PC-9 (cell line): ENCODE results near the gene CYB5A. TPM values are rescaled to one million over a fixed set of nuclear protein-coding genes. Genes with fewer than 3 reads are reported as not detected.
A peak's percentile ranks its signal among the peaks of the same experiment; 100 is the strongest.

Experiments
- BruUV-seq: library from RNA; stranded (reverse); fragments of 400-500 nt; replicated peaks from 2 replicates; lab custom pipeline; 2021; lab: Mats Ljungman, UMichigan
- CTCF ChIA-PET: fragments of 300-600 bp; sonication (Branson Sonifier 250); formaldehyde crosslinking; loops from one replicate; lab custom pipeline; 2022; ENCODE audit warnings: antibody characterized with exemption; lab: Charles Lee
- POLR2A ChIA-PET: fragments of 300-600 bp; sonication (Branson Sonifier 250); formaldehyde crosslinking; loops from one replicate; lab custom pipeline; 2022; ENCODE audit warnings: antibody characterized with exemption; ENCODE audit not compliant: unreplicated experiment; lab: Charles Lee
- DNase-seq, 2 experiments: peaks; one replicate each; pipeline versions ENCODE4 v3.0.0 to v3.0.0-alpha.2; 2015 to 2022; ENCODE audit warnings: mixed read lengths in 1 of 2
- H2AFZ ChIP-seq: fragments of 200-600 bp; sonication (generic); 2 replicates; pipeline ENCODE4 v1.8.1; 2017; ENCODE audit warnings: antibody characterized with exemption
- H3F3A ChIP-seq: fragments of 200-600 bp; sonication (generic); 2 replicates; pipeline ENCODE4 v1.8.1; 2017; ENCODE audit warnings: antibody characterized with exemption, mild to moderate bottlenecking, low read depth; ENCODE audit not compliant: insufficient read depth
- H3K27ac ChIP-seq: fragments of 200-600 bp; sonication (generic); 2 replicates; pipeline ENCODE4 v1.6.1; 2016; ENCODE audit warnings: mixed run types
- H3K27me3 ChIP-seq: fragments of 200-600 bp; sonication (generic); 2 replicates; pipeline ENCODE4 v1.6.1; 2016; ENCODE audit warnings: low read depth, mixed run types; ENCODE audit not compliant: insufficient read depth
- H3K36me3 ChIP-seq: fragments of 200-600 bp; sonication (generic); 2 replicates; pipeline ENCODE4 v1.6.1; 2016; ENCODE audit warnings: low read depth, mixed run types
- H3K4me1 ChIP-seq: fragments of 200-600 bp; sonication (generic); replicated peaks from 2 replicates; pipeline ENCODE4 v1.6.1; 2016; ENCODE audit warnings: mixed run types; ENCODE audit not compliant: insufficient read depth
- H3K4me2 ChIP-seq: fragments of 200-600 bp; sonication (generic); 2 replicates; pipeline ENCODE4 v1.6.1; 2017; ENCODE audit warnings: mixed run types
- H3K4me3 ChIP-seq: fragments of 200-600 bp; sonication (generic); 2 replicates; pipeline ENCODE4 v1.6.1; 2016; ENCODE audit warnings: mixed run types
- H3K79me2 ChIP-seq: fragments of 200-600 bp; sonication (generic); 2 replicates; pipeline ENCODE4 v1.6.1; 2017; ENCODE audit warnings: low read depth, mixed run types
- H3K9me2 ChIP-seq: fragments of 200-600 bp; sonication (generic); 2 replicates; pipeline ENCODE4 v1.8.1; 2017; ENCODE audit warnings: mild to moderate bottlenecking; ENCODE audit not compliant: insufficient read depth
- H3K9me3 ChIP-seq: fragments of 200-600 bp; sonication (generic); 2 replicates; pipeline ENCODE4 v1.8.1; 2016; ENCODE audit warnings: low read depth; ENCODE audit not compliant: insufficient read depth
- H4K20me1 ChIP-seq: fragments of 200-600 bp; sonication (generic); 2 replicates; pipeline ENCODE4 v1.8.1; 2017; ENCODE audit not compliant: insufficient read depth
- CTCF ChIP-seq: fragments of 200-600 bp; sonication (generic); conservative IDR thresholded peaks from 2 replicates; pipeline ENCODE4 v1.6.1; 2017; ENCODE audit warnings: mixed run types, antibody characterized with exemption, mild to moderate bottlenecking, moderate library complexity
- EZH2 ChIP-seq: fragments of 200-600 bp; sonication (generic); IDR thresholded peaks from 2 replicates; pipeline ENCODE4 v1.8.0; 2017; ENCODE audit warnings: antibody characterized with exemption, low read depth
- intact Hi-C: fragments of 100-400 bp; cut with micrococcal nuclease; formaldehyde crosslinking; loops from one replicate; pipeline ENCODE4 v1.10.0; 2022; ENCODE audit not compliant: unreplicated experiment
- total RNA-seq: library from RNA; stranded (reverse); gene quantifications from 2 replicates; pipeline ENCODE4 v1.2.3, GENCODE V29; 2021

The CYB5A gene
- total RNA-seq, 1 experiment from 2014 or later: 109 TPM

GRCh38 chr18:74337155-74337911, 45.6 kb upstream of the CYB5A start:
- Histone ChIP-seq H3K4me3 (no peak overlapping the region), H3F3A (no peaks in the 10 kb centered on the region), H3K4me2 (no peak overlapping the region), H3K4me1 (no peaks in the 10 kb centered on the region), H3K27ac (no peak overlapping the region), H4K20me1 (no peaks in the 10 kb centered on the region), H3K36me3 (no peaks in the 10 kb centered on the region), H3K79me2 (no peaks in the 10 kb centered on the region), H3K9me2 (0 out of 2 replicates have a peak, but pooled peaks cover 4% of the 10 kb centered on the region), H3K9me3 (no peaks in the 10 kb centered on the region), H2AFZ (no peak overlapping the region), H3K27me3 (no peaks in the 10 kb centered on the region)
- CTCF ChIA-PET: no interaction called here
- DNase-seq: no peak
- no peak for TF ChIP-seq CTCF
- TF ChIP-seq EZH2: no peak
- POLR2A ChIA-PET: no interaction called here
- intact Hi-C loops: no loop called here
- no TSS peak for BruUV-seq

- H3K9me2 ChIP-seq: 0 out of 2 replicates have a peak, but pooled peaks cover 4% of the 10 kb centered on the region
- ChIA-PET POLR2A (no interaction called here), CTCF (no interaction called here)
- H2AFZ ChIP-seq: no peak overlapping the region
- no peaks in the 10 kb centered on the region for H3K27me3 ChIP-seq
- H3K4me2 ChIP-seq: no peak overlapping the region
- no peaks in the 10 kb centered on the region for H3K9me3 ChIP-seq
- H3K27ac ChIP-seq: no peak overlapping the region
- TF ChIP-seq CTCF (no peak), EZH2 (no peak)
- no TSS peak for BruUV-seq
- no peak for DNase-seq
- H4K20me1 ChIP-seq: no peaks in the 10 kb centered on the region
- intact Hi-C loops: no loop called here
- no peaks in the 10 kb centered on the region for H3K4me1 ChIP-seq
- H3K79me2 ChIP-seq: no peaks in the 10 kb centered on the region
- H3F3A ChIP-seq: no peaks in the 10 kb centered on the region
- no peaks in the 10 kb centered on the region for H3K36me3 ChIP-seq
- no peak overlapping the region for H3K4me3 ChIP-seq
These were observed 44.9 kb upstream of the CYB5A start for GRCh38 chr18:74336656-74337055.

GRCh38 chr18:74334242-74334893, 42.6 kb upstream of the CYB5A start:
- Histone ChIP-seq H3K79me2 (no peaks in the 10 kb centered on the region), H3F3A (no peaks in the 10 kb centered on the region), H4K20me1 (no peaks in the 10 kb centered on the region), H3K4me1 (no peaks in the 10 kb centered on the region), H3K9me3 (no peaks in the 10 kb centered on the region), H3K36me3 (no peaks in the 10 kb centered on the region), H3K4me3 (no peak overlapping the region), H3K9me2 (0 out of 2 replicates have a peak, but pooled peaks cover 4% of the 10 kb centered on the region), H2AFZ (peak overlapping the region; percentile 23; the same call in 1 of the 2 replicates), H3K4me2 (no peak overlapping the region), H3K27me3 (no peaks in the 10 kb centered on the region), H3K27ac (no peak overlapping the region)
- no peak for DNase-seq
- intact Hi-C loops: no loop called here
- CTCF ChIA-PET: interaction anchor here (0.7 kb wide), 1 partner anchor 100 kb away, joined by 3 read pairs; no protein-coding TSS in a partner anchor
- TF ChIP-seq CTCF (no peak), EZH2 (no peak)
- POLR2A ChIA-PET: no interaction called here
- BruUV-seq: no TSS peak
